ENCODE data around the gene DDI1. TPM values are rescaled to one million over a fixed set of nuclear protein-coding genes. Genes with fewer than 3 reads are reported as not detected.

DDI1 gene
- total RNA-seq, 3 donors from 2014 or later, result not detected

DNA sequence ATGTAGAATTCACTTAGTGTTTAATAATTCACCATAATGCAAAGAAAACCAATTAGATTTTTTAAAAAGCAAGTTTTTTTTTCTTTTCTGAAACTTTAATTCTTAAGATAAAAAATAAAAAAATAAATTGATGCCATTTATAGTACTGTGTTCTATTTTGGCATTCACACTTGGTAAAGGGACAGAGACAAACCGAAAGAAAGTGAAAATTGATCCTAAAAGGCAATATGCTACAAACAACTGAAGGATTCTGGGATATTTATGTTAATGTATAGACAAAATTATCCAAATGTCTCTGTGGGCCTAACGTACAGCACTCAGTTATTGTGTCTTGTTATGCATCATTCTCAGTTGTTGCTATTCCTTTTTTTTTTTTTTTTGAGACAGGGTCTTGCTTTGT is 41.9 kb upstream of the DDI1 start:
- DNase-seq (ENCODE audit: low spot score in 2 of 2), result no peak
- Histone ChIP-seq H3K4me1 (no peaks in the 10 kb centered on the region), H3K9me3 (no peaks in the 10 kb centered on the region), H3K27ac (no peak overlapping the region), H3K36me3 (no peaks in the 10 kb centered on the region), H3K4me3 (no peak overlapping the region), H3K27me3 (no peaks in the 10 kb centered on the region)
- TF ChIP-seq POLR2A (IDR thresholded peaks at IDR 0.05), result no peak
- TF ChIP-seq POLR2AphosphoS5 (IDR thresholded peaks at IDR 0.05), result no peak
- TF ChIP-seq, protein P1, sequence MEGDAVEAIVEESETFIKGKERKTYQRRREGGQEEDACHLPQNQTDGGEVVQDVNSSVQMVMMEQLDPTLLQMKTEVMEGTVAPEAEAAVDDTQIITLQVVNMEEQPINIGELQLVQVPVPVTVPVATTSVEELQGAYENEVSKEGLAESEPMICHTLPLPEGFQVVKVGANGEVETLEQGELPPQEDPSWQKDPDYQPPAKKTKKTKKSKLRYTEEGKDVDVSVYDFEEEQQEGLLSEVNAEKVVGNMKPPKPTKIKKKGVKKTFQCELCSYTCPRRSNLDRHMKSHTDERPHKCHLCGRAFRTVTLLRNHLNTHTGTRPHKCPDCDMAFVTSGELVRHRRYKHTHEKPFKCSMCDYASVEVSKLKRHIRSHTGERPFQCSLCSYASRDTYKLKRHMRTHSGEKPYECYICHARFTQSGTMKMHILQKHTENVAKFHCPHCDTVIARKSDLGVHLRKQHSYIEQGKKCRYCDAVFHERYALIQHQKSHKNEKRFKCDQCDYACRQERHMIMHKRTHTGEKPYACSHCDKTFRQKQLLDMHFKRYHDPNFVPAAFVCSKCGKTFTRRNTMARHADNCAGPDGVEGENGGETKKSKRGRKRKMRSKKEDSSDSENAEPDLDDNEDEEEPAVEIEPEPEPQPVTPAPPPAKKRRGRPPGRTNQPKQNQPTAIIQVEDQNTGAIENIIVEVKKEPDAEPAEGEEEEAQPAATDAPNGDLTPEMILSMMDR (IDR thresholded peaks at IDR 0.05), result no peak
- intact Hi-C loops (cut with DNase I; ENCODE audit: low total_unique reads), result no loop called here

DNA sequence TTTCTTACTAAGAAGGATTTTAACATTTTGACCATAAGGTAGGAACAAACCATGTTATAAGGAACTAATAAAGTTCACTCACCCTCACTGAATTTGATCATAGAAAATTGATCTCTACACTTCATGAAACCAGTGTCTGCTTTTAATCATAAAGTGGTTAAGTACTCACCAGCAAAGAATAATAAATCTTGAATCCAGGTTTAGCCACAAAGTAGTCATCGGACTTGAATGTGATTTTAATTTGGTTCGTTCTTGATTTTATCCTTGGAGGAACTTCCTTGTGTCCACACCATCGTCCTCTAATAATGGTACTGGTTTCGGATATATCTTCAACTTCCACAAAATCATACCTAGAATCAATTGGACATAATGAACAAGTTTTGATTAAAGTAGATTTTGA is 40.5 kb upstream of the DDI1 start:
- no peaks in the 10 kb centered on the region for H3K27me3 ChIP-seq
- TF ChIP-seq POLR2AphosphoS5 (IDR thresholded peaks at IDR 0.05) (no peak), POLR2A (IDR thresholded peaks at IDR 0.05) (no peak)
- TF ChIP-seq, protein P1 (IDR thresholded peaks at IDR 0.05), result no peak
- H3K4me3 ChIP-seq, result no peak overlapping the region
- H3K4me1 ChIP-seq, result no peaks in the 10 kb centered on the region
- H3K36me3 ChIP-seq, result no peaks in the 10 kb centered on the region
- no peaks in the 10 kb centered on the region for H3K9me3 ChIP-seq
- no peak overlapping the region for H3K27ac ChIP-seq
- no peak for DNase-seq (ENCODE audit: low spot score in 2 of 2)
- intact Hi-C loops (cut with DNase I; ENCODE audit: low total_unique reads), result no loop called here

DNA sequence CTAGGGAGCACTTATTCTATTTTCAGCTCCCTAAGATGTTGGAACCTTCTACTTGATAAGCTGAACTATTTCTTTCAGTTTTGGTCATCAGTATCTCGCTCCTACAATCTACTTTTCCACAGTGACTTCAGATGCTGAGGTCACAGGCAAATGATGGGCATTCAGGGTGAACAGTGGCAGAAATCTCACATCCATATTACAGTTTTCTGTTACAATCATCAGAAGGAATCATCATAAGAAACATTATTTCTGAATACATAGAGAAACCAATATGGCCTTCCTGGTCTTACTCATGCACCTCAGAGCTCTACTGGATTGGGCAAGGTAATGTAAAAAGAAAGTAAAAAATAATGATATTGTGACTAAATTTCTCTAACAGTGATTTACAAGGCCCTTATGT is 39.4 kb upstream of the DDI1 start:
- Histone ChIP-seq H3K27me3 (no peaks in the 10 kb centered on the region), H3K36me3 (no peaks in the 10 kb centered on the region), H3K4me1 (no peaks in the 10 kb centered on the region), H3K9me3 (no peaks in the 10 kb centered on the region), H3K27ac (no peak overlapping the region), H3K4me3 (no peak overlapping the region)
- no peak for TF ChIP-seq POLR2AphosphoS5 (IDR thresholded peaks at IDR 0.05)
- no peak for TF ChIP-seq POLR2A (IDR thresholded peaks at IDR 0.05)
- TF ChIP-seq, protein P1 (IDR thresholded peaks at IDR 0.05), result no peak
- DNase-seq (ENCODE audit: low spot score in 2 of 2), result no peak
- intact Hi-C loops (cut with DNase I; ENCODE audit: low total_unique reads), result no loop called here

DNA sequence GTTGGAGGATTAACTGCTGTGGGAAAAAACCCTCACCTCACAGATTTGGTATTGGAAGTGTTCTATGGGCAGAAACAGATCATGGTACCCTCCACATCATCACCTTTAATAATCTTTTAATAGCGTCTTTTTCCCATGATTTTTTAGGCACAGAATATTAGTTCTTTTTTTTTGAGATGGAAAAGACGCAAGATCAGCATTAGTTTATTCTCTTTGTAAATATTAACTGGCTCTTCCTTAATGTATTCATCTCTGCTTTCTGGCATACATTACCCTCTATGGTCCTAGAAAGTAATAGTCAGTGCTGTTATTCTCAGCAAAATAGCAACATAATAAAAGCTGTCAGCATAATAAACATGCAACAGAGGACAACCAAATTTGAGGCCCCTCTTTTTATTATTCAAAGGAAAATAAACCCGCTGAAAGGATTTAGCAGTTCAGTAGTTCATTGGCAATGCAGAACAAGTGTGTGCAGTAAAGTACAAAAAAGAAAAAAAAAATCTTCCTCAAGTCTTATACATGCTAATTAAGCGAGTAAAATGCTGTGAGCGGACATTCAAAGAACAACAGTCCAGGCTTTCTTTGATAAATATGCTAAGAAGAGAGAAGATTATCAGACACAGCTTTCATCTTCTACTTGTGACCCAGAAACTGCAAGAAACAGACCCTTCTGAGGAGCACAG is 37.5 kb upstream of the DDI1 start:
- Histone ChIP-seq H3K9me3 (no peaks in the 10 kb centered on the region), H3K4me3 (no peak overlapping the region), H3K27ac (no peak overlapping the region), H3K36me3 (no peaks in the 10 kb centered on the region), H3K4me1 (no peaks in the 10 kb centered on the region), H3K27me3 (no peaks in the 10 kb centered on the region)
- intact Hi-C loops (cut with DNase I; ENCODE audit: low total_unique reads), result no loop called here
- TF ChIP-seq, protein P1 (IDR thresholded peaks at IDR 0.05), result no peak
- TF ChIP-seq POLR2A (IDR thresholded peaks at IDR 0.05), result no peak
- no peak for TF ChIP-seq POLR2AphosphoS5 (IDR thresholded peaks at IDR 0.05)
- DNase-seq (ENCODE audit: low spot score in 2 of 2), result no peak

DNA sequence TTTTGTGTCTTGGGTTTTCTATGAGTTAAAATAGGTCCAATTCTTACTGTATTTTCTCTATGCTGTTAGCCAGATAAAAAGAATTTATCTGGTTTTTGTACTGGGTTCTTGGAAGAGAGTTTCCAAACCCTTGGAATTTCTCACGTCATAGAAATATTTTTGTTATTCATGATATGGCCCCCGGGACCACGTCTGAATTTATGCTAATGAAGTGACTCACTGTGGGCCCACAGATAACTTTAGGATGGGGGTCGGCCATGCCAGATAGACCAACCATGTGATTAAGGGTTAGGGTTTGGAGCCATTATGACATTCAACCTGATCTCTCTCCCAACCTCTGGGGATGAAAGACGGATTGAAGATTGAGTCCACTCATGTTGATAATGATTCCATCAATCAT is 35.6 kb upstream of the DDI1 start:
- DNase-seq (ENCODE audit: low spot score in 2 of 2), result no peak
- H3K4me3 ChIP-seq, result no peak overlapping the region
- H3K27ac ChIP-seq, result no peak overlapping the region
- no peaks in the 10 kb centered on the region for H3K36me3 ChIP-seq
- no peaks in the 10 kb centered on the region for H3K27me3 ChIP-seq
- no peaks in the 10 kb centered on the region for H3K4me1 ChIP-seq
- intact Hi-C loops (cut with DNase I; ENCODE audit: low total_unique reads), result no loop called here
- TF ChIP-seq POLR2AphosphoS5 (IDR thresholded peaks at IDR 0.05) (no peak), POLR2A (IDR thresholded peaks at IDR 0.05) (no peak)
- TF ChIP-seq, protein P1 (IDR thresholded peaks at IDR 0.05), result no peak
- H3K9me3 ChIP-seq, result no peaks in the 10 kb centered on the region

All from breast epithelium (tissue), 4 donors.